HG03064 (cell line): ENCODE measurements around the gene SCAF11.

ENCODE experiments used
- ATAC-seq: cut with Tn5 transposase; IDR thresholded peaks from one replicate; pipeline ENCODE4 v1.9.1; 2021; ENCODE audit warnings: low read depth; ENCODE audit not compliant: unreplicated experiment

Gene SCAF11

GRCh38 chr12:45986641-45987339 is 3.6 kb downstream of the SCAF11 start:
- no peak for ATAC-seq

GRCh38 chr12:45981075-45981837 is 9.1 kb downstream of the SCAF11 start:
- no peak for ATAC-seq

DNA sequence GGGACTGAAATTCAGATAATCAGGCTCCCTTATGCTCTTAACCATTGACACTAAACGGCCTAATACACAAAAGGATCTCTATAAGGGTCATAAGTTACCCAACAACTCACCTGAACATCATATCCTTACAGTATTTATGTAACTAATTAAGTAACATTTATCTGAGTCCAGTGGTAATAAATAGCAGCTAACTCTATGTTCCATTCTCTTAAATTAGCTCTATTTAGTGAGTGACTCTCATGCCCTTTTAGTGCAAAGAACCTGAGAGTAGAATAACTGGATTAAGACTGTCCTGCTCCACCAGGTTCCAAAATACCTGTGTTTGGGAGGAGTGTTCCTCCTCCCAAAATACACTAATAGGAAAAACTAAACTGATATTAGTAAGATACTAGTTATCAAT is 9.8 kb downstream of the SCAF11 start:
- ATAC-seq = no peak

DNA sequence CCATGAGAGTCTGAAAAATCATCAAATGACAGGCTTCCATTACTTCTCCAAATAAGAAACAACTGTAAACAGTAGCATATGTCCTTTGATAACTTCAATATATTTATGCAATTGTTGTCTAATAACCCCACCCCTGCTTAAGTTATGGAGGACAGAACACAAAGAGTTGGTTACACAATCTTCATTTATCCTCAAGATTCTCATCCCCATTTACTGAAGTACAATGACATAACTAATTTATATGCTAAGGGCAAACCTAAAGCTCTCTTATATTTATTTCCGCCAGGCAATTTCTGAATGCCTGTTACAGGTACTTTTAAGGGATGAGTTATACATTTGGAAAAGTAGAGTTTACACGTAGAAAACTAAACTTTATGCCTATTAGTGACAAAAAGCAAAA is 12.3 kb downstream of the SCAF11 start:
- ATAC-seq = no peak

GRCh38 chr12:45977620-45978019 is 12.8 kb downstream of the SCAF11 start:
- ATAC-seq = no peak

- ATAC-seq = no peak
Measured at GRCh38 chr12:45975506-45975905, 14.9 kb downstream of the SCAF11 start.

- no peak for ATAC-seq
Measured at GRCh38 chr12:45974883-45975282, 15.5 kb downstream of the SCAF11 start.

DNA sequence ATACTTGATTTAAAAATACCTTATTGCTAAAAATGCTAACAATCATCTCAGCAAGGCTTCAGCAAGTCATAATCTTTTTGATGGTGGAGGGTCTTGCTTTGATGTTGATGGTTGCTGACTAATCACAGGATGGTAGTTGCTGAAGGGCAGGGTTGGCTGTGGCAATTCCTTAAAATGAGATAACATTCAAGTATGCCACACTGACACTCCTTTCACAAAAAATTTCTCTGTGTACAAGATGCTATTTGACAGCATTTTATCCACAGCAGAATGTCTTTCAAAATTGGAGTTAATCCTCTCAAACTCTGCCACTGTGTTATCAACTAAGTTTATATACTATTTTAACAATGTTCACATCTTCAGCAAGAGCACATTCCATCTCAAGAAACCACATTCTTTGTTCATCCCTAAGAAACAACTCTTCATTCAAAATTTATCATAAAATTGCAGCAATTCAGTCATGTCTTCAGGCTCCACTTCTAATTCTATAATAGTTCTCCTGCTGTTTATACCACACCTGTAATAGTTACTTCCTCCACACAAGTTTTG is 16.1 kb downstream of the SCAF11 start:
- ATAC-seq = no peak

DNA sequence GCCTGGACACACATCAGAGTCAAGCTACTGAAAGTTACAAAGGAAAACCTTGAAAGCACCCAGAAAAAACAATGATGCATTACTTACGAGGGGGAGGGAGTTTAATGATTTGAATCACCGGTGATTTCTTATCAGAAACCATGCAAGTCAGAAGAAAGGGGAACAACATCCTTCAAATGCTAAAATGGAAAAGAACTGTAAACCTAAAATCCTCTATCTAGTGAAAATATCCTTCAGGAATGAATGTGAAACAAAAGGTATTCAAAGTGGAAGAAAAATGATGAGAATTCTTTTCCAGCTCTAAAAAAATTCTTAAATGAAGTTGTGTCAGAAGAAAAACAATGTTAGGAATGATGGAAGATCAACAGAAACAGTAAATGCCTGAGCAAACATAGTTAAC is 16.8 kb downstream of the SCAF11 start:
- ATAC-seq = no peak

DNA sequence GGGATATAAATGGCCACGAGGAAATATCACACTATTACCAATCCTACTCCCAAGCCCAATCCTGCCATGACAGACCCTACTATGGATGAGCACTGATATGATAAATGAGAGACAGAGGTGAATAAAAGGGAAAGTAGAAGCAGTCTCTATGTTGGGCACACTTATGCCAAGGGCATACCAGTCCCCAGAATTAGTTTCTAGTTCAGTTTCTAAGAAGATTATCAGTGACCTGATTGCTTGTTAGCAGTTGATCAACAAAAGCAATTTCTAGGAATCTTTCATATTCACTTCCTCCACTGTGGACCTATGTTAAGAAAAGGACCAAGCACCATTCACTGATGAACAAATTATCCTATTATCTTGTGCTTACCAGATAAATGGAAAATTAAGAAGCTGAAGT is 20.0 kb downstream of the SCAF11 start:
- ATAC-seq = no peak

DNA sequence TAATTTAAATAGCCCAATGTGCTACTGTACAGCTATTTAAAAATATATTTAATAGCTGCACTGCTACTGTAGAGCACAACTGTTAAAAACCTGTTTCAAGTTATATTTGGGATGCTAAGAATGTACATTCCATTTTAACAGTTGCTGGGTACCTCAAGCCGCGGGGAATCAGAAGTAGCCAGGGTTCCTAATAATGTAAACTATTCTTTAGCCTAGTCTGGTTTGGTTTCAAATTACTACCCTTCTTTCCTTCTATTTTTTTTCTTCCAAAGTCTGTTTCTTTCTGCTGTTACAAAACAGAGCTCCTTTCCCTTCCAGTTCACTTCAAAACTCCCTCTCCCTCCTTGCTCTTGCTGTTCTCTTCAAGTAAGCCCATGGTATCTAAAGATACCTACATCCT is 21.3 kb downstream of the SCAF11 start:
- no peak for ATAC-seq

DNA sequence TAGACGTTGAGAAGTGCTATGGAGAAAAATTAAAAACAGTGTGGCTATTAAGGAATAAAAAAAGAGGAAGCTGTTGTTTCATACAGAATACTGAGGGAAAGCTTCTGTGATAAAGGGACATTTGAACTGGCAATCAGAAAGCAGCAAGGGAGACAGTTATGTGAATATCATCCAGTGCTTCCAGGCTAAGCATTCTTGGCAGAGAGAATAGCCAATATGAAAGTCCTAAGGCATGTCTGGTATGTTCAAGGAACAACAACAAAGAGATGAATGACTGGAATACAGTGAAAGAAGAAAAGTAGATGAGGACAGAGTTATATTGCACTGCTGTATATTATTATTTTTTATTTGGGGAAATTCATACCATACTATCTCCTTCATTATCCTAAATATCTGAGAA is 23.9 kb downstream of the SCAF11 start:
- ATAC-seq = no peak

- ATAC-seq = no peak
Measured at GRCh38 chr12:45962553-45963325, 27.6 kb downstream of the SCAF11 start.

DNA sequence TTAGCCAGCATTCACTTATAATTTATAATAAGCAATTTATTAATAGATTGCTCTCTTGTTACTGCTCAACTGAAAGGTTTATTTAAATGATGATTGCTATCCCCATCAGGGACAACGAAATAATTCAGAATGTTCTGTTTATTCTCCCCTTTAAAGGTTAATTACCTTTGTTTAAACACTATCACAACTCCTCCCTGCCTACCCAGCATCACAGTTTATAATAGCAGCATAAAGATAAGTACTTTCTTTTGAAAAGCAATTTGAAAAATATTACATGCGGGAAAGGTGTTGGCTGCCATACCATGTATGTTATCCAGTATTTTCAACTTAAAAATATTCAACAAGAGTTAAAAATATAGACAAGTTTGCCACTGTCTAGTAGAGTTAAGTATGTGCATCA is 30.6 kb downstream of the SCAF11 start:
- no peak for ATAC-seq

DNA sequence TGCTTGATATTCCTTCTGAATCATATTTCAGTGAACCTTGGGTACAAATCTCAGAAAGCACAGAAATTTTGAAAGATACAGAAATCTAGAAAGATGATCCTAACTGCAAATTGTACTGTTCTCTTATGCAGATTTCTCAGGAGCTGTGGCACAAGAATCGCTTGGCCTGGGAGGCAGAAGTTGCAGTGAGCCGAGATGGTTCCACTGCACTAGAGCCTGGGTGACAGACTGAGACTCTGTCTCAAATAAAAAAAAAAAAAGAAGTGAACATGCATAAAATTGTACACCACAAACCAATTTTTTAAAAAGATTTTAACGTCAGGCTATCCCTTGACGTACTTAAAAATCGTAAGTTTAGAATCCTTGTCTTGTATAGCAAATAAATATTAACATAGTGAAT is 31.3 kb downstream of the SCAF11 start:
- no peak for ATAC-seq

DNA sequence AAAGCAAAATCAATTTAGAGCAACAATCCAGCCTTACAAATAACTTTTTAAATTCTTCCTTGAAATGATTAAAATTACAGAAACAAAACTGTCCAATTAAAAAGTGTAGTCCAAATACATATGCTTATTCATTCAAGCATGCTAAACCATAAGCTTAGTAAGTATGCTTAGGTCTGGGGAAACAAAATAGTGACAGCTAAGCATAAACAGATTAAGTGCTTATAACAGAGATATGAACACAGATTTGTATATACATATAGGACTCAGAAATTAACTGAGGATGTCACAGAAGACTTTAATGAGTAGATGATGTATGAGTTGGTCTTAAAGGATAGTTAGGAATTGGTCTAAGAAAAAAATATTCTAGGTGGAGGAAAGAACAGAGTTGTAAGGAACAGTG is 41.8 kb downstream of the SCAF11 start:
- ATAC-seq = no peak

GRCh38 chr12:45946435-45946834 is 43.9 kb downstream of the SCAF11 start:
- ATAC-seq = no peak

GRCh38 chr12:45944771-45945170 is 45.6 kb downstream of the SCAF11 start:
- ATAC-seq = no peak

- ATAC-seq = no peak
Measured at GRCh38 chr12:45939759-45940158, 50.6 kb downstream of the SCAF11 start.

GRCh38 chr12:45938566-45938965 is 51.8 kb downstream of the SCAF11 start:
- ATAC-seq = no peak

DNA sequence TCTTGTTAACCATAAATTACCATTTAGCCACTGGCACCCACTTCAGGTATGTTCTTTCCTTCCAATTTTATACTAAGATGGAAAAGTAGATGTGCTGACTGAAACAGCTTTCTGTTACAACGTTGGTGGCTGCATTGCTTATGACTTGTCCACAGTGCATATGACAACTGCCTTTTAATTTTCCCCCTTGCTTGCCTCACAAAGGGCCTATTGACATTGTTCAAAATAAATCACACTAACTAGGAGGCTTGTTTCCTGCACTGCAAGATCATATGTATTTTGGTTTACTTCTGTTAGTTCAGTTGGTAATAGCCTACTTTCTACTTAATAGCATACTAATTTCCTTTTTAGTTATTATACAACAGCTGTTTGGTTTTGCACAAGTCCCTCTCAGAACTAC is 55.4 kb downstream of the SCAF11 start:
- ATAC-seq = no peak
